T-helper 1 cell (primary cell): ENCODE data around the gene TRIM46.
"Not testable (repeated sequence)": the region's sequence is repeated elsewhere in the genome, so short reads cannot be mapped to it uniquely, and the experiment has no call there.

Experiments
- DNase-seq, 5 donors: peaks; one replicate each; pipeline ENCODE4 v3.0.0-alpha.2; 2012 to 2020

TRIM46 gene

GRCh38 chr1:155186067-155186793 is 12.6 kb downstream of the TRIM46 start:
- no peak for DNase-seq

GRCh38 chr1:155186794-155187455 is 13.3 kb downstream of the TRIM46 start:
- DNase-seq: no peak

- DNase-seq: no peak
Observed at GRCh38 chr1:155187456-155187891, 13.8 kb downstream of the TRIM46 start.

GRCh38 chr1:155188268-155188667 is 14.6 kb downstream of the TRIM46 start:
- no peak for DNase-seq

- DNase-seq: not testable (repeated sequence)
Observed at GRCh38 chr1:155189926-155190325, 16.3 kb downstream of the TRIM46 start.

GRCh38 chr1:155191904-155192303 is 18.3 kb downstream of the TRIM46 start:
- no peak for DNase-seq

- DNase-seq: peak in 2 of 5 donors; percentile 37 to 41
Observed at GRCh38 chr1:155192346-155193274, 19.0 kb downstream of the TRIM46 start.

- peak; percentile 31 to 87 (median 51) for DNase-seq
Observed at GRCh38 chr1:155193275-155193990, 19.8 kb downstream of the TRIM46 start.

- not testable (repeated sequence) for DNase-seq
Observed at GRCh38 chr1:155193991-155194240, 20.3 kb downstream of the TRIM46 start.

GRCh38 chr1:155195201-155196102 is 21.8 kb downstream of the TRIM46 start:
- DNase-seq: no peak

GRCh38 chr1:155196103-155196892 is 22.6 kb downstream of the TRIM46 start:
- DNase-seq: no peak

- DNase-seq: no peak
Observed at GRCh38 chr1:155196893-155197638, 23.4 kb downstream of the TRIM46 start.

- no peak for DNase-seq
Observed at GRCh38 chr1:155197901-155198546, 24.4 kb downstream of the TRIM46 start.

GRCh38 chr1:155198547-155198906 is 24.9 kb downstream of the TRIM46 start:
- DNase-seq: no peak

- DNase-seq: no peak
Observed at GRCh38 chr1:155199792-155200191, 26.1 kb downstream of the TRIM46 start.

GRCh38 chr1:155200920-155201319 is 27.3 kb downstream of the TRIM46 start:
- DNase-seq: no peak

GRCh38 chr1:155202198-155202597 is 28.5 kb downstream of the TRIM46 start:
- DNase-seq: no peak

- DNase-seq: no peak
Observed at GRCh38 chr1:155202731-155203515, 29.3 kb downstream of the TRIM46 start.

GRCh38 chr1:155205035-155205434 is 31.4 kb downstream of the TRIM46 start:
- DNase-seq: no peak
